Body of pancreas (tissue), 4 donors: ENCODE data around the gene MAP2K1. TPM values are rescaled to one million over a fixed set of nuclear protein-coding genes. Genes with fewer than 3 reads are reported as not detected.

ENCODE experiments used
- ATAC-seq: fragments of 150-250 bp; one replicate; pipeline ENCODE4 v1.9.1; 2016
- DNase-seq, 4 donors: peaks; one replicate each; pipeline ENCODE4 v3.0.0-alpha.2; 2019
- H3K27ac ChIP-seq, 4 donors: fragments of 200-600 bp; sonication (generic); 1 replicate in 3 of 4; 2 replicates in 1 of 4; pipeline versions ENCODE4 v1.5.1 to v1.6.1; 2016 to 2019; ENCODE audit warnings: mild to moderate bottlenecking in 1 of 4, mixed read lengths in 1 of 4, moderate library complexity in 1 of 4
- H3K27me3 ChIP-seq, 2 donors: fragments of 200-600 bp; sonication (generic); one replicate each; pipeline ENCODE4 v1.6.0; 2016; ENCODE audit warnings: mild to moderate bottlenecking in 1 of 2
- H3K36me3 ChIP-seq, 2 donors: fragments of 200-600 bp; sonication (generic); replicated peaks in 1 of 2; 2 replicates each; pipeline ENCODE4 v1.5.1; 2016; ENCODE audit warnings: low read depth in 2 of 2; ENCODE audit not compliant: insufficient read depth in 1 of 2
- H3K4me1 ChIP-seq: fragments of 200-600 bp; sonication (generic); one replicate; pipeline ENCODE4 v1.6.0; 2016
- H3K4me3 ChIP-seq, 2 donors: fragments of 200-600 bp; sonication (generic); 1 replicate in 1 of 2; 2 replicates in 1 of 2; pipeline ENCODE4 v1.5.1; 2016 to 2019
- H3K9me3 ChIP-seq, 3 donors: fragments of 200-600 bp; sonication (generic); 1 replicate in 2 of 3; 2 replicates in 1 of 3; pipeline ENCODE4 v1.5.1; 2016
- POLR2A ChIP-seq, 3 donors: fragments of 450-650 bp; IDR thresholded peaks; one replicate each; pipeline ENCODE4 v1.6.1; 2016; ENCODE audit warnings: antibody characterized with exemption in 3 of 3, mild to moderate bottlenecking in 2 of 3
- WGBS, 2 donors: methylation state at CpG; one replicate each; pipeline ENCODE4 v1.1.5; 2017; 5-methylcytosine and 5-hydroxymethylcytosine counted together
- intact Hi-C: fragments of 100-400 bp; cut with DNase I; formaldehyde crosslinking; loops from one replicate; pipeline ENCODE4 v1.15.1; 2023
- total RNA-seq, 2 donors: library from RNA; depleted of rRNA; stranded (reverse); fragments of >200 nt; gene quantifications; one replicate each; pipeline ENCODE4 v1.1.0, GENCODE V29; 2016
- TF ChIP-seq, protein P1 (sequence below), 7 experiments: fragments of 450-650 bp in 4 of 7; fragments of 200-600 bp in 3 of 7; sonication (generic) in 3 of 7; IDR thresholded peaks; one replicate each; pipeline ENCODE4 v1.5.1; 2016 to 2019; ENCODE audit warnings: antibody characterized with exemption in 7 of 7

The MAP2K1 gene
- total RNA-seq, 2 donors from 2014 or later, result 25.2 to 29.0 TPM

GRCh38 chr15:66405615-66406014, 18.9 kb downstream of the MAP2K1 start:
- DNase-seq (no peak), ATAC-seq (no peak)
- Histone ChIP-seq H3K4me3 (no peak overlapping the region), H3K27me3 (no peaks in the 10 kb centered on the region), H3K4me1 (peaks cover 30% of the 10 kb centered on the region), H3K27ac (peak overlapping the region in 1 of 4 donors; percentile 40), H3K36me3 (no peaks in the 10 kb centered on the region), H3K9me3 (no peaks in the 10 kb centered on the region)
- 84 to 88% methylated on average over 3 of the region's 3 CpGs for WGBS, 2 donors
- TF ChIP-seq, protein P1, sequence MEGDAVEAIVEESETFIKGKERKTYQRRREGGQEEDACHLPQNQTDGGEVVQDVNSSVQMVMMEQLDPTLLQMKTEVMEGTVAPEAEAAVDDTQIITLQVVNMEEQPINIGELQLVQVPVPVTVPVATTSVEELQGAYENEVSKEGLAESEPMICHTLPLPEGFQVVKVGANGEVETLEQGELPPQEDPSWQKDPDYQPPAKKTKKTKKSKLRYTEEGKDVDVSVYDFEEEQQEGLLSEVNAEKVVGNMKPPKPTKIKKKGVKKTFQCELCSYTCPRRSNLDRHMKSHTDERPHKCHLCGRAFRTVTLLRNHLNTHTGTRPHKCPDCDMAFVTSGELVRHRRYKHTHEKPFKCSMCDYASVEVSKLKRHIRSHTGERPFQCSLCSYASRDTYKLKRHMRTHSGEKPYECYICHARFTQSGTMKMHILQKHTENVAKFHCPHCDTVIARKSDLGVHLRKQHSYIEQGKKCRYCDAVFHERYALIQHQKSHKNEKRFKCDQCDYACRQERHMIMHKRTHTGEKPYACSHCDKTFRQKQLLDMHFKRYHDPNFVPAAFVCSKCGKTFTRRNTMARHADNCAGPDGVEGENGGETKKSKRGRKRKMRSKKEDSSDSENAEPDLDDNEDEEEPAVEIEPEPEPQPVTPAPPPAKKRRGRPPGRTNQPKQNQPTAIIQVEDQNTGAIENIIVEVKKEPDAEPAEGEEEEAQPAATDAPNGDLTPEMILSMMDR (IDR thresholded peaks at IDR 0.05), result no peak
- no peak for TF ChIP-seq POLR2A (IDR thresholded peaks at IDR 0.05)
- intact Hi-C loops, result no loop called here

DNA sequence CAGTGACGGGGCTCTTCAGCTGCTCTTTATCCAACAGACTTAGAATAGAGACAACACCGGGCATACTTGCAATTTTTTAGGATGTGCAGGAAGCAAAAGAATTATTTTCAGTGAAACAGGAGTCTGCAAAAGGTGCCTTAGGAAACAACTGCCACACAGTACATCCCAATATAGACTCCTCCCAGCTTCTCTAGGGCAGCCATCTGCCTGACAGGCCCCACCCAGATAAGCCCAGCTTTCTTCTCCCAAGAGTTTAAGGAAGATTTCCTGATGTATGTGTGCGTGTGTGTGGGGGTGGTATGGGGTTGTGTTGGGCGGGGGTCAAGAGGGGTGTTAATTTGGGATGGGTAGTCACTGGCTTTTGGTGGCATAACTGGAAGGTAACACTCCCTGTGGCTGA, 21.5 kb downstream of the MAP2K1 start:
- intact Hi-C loops, result no loop called here
- ATAC-seq (no peak), DNase-seq (no peak)
- Histone ChIP-seq H3K4me1 (peaks cover 23% of the 10 kb centered on the region), H3K9me3 (no peaks in the 10 kb centered on the region), H3K36me3 (no peaks in the 10 kb centered on the region), H3K4me3 (no peak overlapping the region), H3K27me3 (no peaks in the 10 kb centered on the region), H3K27ac (no peak overlapping the region)
- WGBS, 2 donors, result 91 to 94% methylated on average over 4 of the region's 4 CpGs
- no peak for TF ChIP-seq POLR2A (IDR thresholded peaks at IDR 0.05)
- TF ChIP-seq, protein P1 (IDR thresholded peaks at IDR 0.05), result no peak

GRCh38 chr15:66408675-66409282, 22.1 kb downstream of the MAP2K1 start:
- H3K4me1 ChIP-seq, result peaks cover 18% of the 10 kb centered on the region
- no peak overlapping the region for H3K4me3 ChIP-seq
- H3K36me3 ChIP-seq, result no peaks in the 10 kb centered on the region
- peak in 1 of 4 donors; percentile 18 for DNase-seq
- WGBS, 2 donors, result 81 to 90% methylated on average over 8 of the region's 8 CpGs
- no peak for ATAC-seq
- TF ChIP-seq, protein P1 (IDR thresholded peaks at IDR 0.05), result no peak
- no peak for TF ChIP-seq POLR2A (IDR thresholded peaks at IDR 0.05)
- H3K9me3 ChIP-seq, result no peaks in the 10 kb centered on the region
- no peaks in the 10 kb centered on the region for H3K27me3 ChIP-seq
- intact Hi-C loops, result no loop called here
- no peak overlapping the region for H3K27ac ChIP-seq

DNA sequence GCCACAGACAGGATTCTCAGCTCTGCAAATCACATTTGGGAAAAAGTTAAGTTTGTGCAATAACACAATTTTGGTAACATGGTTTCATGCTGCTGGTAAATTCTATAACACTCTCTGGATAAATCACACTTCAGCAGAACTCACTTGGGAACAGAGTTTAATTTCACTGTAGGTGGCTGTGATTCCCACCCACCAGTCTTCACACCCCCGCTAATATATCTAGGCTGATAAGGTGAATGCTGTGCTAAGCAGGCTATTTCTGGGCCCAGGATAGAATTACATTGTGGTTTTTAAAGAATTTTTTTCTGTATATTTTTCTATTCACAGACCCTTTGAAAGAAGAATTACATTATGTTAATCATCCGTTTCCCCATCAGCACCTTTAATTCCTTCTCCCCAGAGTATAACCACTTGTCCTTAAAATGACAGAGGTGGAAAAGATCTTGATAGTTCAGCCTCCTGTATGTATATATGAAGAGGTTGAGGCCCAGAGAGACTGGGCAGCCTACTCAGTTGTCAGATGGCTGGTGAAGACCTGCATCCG, 22.9 kb downstream of the MAP2K1 start:
- peaks cover 9% of the 10 kb centered on the region for H3K4me1 ChIP-seq

More for the DNA sequence above, 22.9 kb downstream of the MAP2K1 start:
- H3K4me3 ChIP-seq, result no peak overlapping the region
- H3K27ac ChIP-seq, result no peak overlapping the region
- DNase-seq (no peak), ATAC-seq (no peak)
- TF ChIP-seq, protein P1 (IDR thresholded peaks at IDR 0.05), result no peak
- TF ChIP-seq POLR2A (IDR thresholded peaks at IDR 0.05), result no peak
- H3K9me3 ChIP-seq, result no peaks in the 10 kb centered on the region
- H3K27me3 ChIP-seq, result no peaks in the 10 kb centered on the region
- intact Hi-C loops, result no loop called here
- H3K36me3 ChIP-seq, result no peaks in the 10 kb centered on the region
- 69 to 75% methylated on average over 3 of the region's 3 CpGs for WGBS, 2 donors
